ENCODE results near the gene SEC22A.

- TF ChIP-seq POLR2A (IDR thresholded peaks at IDR 0.05; ENCODE audit: low read length) = no peak
- TF ChIP-seq GATA1 (IDR thresholded peaks at IDR 0.05; ENCODE audit: low read depth, low read length) = no peak
Observed at GRCh38 chr3:123285066-123285465, 83.3 kb downstream of the SEC22A start.

All from erythroblast (primary cell).